ENCODE data around the gene C1D.
"Not testable (repeated sequence)": the region's sequence is repeated elsewhere in the genome, so short reads cannot be mapped to it uniquely, and the experiment has no call there.

Gene C1D

GRCh38 chr2:67999332-67999731, 63.5 kb downstream of the C1D start:
- DNase-seq (ENCODE audit: low read depth), result no peak

GRCh38 chr2:67997903-67998302, 64.9 kb downstream of the C1D start:
- DNase-seq (ENCODE audit: low read depth), result no peak

- DNase-seq (ENCODE audit: low read depth), result no peak
Observed at GRCh38 chr2:67997528-67997900, 65.3 kb downstream of the C1D start.

- no peak for DNase-seq (ENCODE audit: low read depth)
Observed at GRCh38 chr2:67996772-67997527, 65.9 kb downstream of the C1D start.

- DNase-seq (ENCODE audit: low read depth), result no peak
Observed at GRCh38 chr2:67994716-67995115, 68.1 kb downstream of the C1D start.

GRCh38 chr2:67994069-67994468, 68.7 kb downstream of the C1D start:
- not testable (repeated sequence) for DNase-seq (ENCODE audit: low read depth)

- DNase-seq (ENCODE audit: low read depth), result no peak
Observed at GRCh38 chr2:67993329-67993728, 69.5 kb downstream of the C1D start.

GRCh38 chr2:67991456-67991855, 71.3 kb downstream of the C1D start:
- DNase-seq (ENCODE audit: low read depth), result no peak
